ENCODE data around the gene BUB1. TPM values are rescaled to one million over a fixed set of nuclear protein-coding genes. Genes with fewer than 3 reads are reported as not detected.

The BUB1 gene
- total RNA-seq, 2 donors from 2014 or later = 76.9 to 80.8 TPM

GRCh38 chr2:110662560-110662959, 15.3 kb downstream of the BUB1 start:
- H3K27me3 Mint-ChIP-seq (ENCODE audit: low read depth) = no peaks in the 10 kb centered on the region
- ATAC-seq (replicated peaks in 1 of 2) (no peak), DNase-seq (no peak)
- H3K4me3 Mint-ChIP-seq = no peak overlapping the region
- H3K27ac Mint-ChIP-seq = no peak overlapping the region
- H3K36me3 Mint-ChIP-seq (ENCODE audit: insufficient read depth in 2 of 2) = peaks cover 3 to 42% of the 10 kb centered on the region in 2 donors
- peaks cover 6% of the 10 kb centered on the region for H3K4me1 Mint-ChIP-seq (ENCODE audit: low read depth)
- no peaks in the 10 kb centered on the region for H3K9me3 Mint-ChIP-seq

- peaks cover 6% of the 10 kb centered on the region for H3K4me1 Mint-ChIP-seq (ENCODE audit: low read depth)
- DNase-seq (no peak), ATAC-seq (replicated peaks in 1 of 2) (no peak)
- H3K27me3 Mint-ChIP-seq (ENCODE audit: low read depth) = no peaks in the 10 kb centered on the region
- H3K36me3 Mint-ChIP-seq (ENCODE audit: insufficient read depth in 2 of 2) = peaks cover 3 to 48% of the 10 kb centered on the region in 2 donors
- H3K9me3 Mint-ChIP-seq = no peaks in the 10 kb centered on the region
- H3K27ac Mint-ChIP-seq = no peak overlapping the region
- no peak overlapping the region for H3K4me3 Mint-ChIP-seq
These were observed 17.3 kb downstream of the BUB1 start for GRCh38 chr2:110660558-110660957.

GRCh38 chr2:110659248-110659647, 18.6 kb downstream of the BUB1 start:
- ATAC-seq (replicated peaks in 1 of 2) (no peak), DNase-seq (no peak)
- Mint-ChIP-seq H3K36me3 (ENCODE audit: insufficient read depth in 2 of 2) (peaks cover 1 to 48% of the 10 kb centered on the region in 2 donors), H3K9me3 (no peaks in the 10 kb centered on the region), H3K4me1 (ENCODE audit: low read depth) (peaks cover 6% of the 10 kb centered on the region), H3K27ac (no peak overlapping the region), H3K27me3 (ENCODE audit: low read depth) (no peaks in the 10 kb centered on the region), H3K4me3 (no peak overlapping the region)

- H3K27me3 Mint-ChIP-seq (ENCODE audit: low read depth) = no peaks in the 10 kb centered on the region
- H3K27ac Mint-ChIP-seq = peak overlapping the region; percentile 10
- no peak for DNase-seq
- peaks cover 3 to 58% of the 10 kb centered on the region in 2 donors for H3K36me3 Mint-ChIP-seq (ENCODE audit: insufficient read depth in 2 of 2)
- ATAC-seq (replicated peaks in 1 of 2) = peak in 1 of 2 donors; percentile 72
- no peak overlapping the region for H3K4me3 Mint-ChIP-seq
- no peaks in the 10 kb centered on the region for H3K9me3 Mint-ChIP-seq
- peaks cover 6% of the 10 kb centered on the region for H3K4me1 Mint-ChIP-seq (ENCODE audit: low read depth)
These were observed 20.0 kb downstream of the BUB1 start for GRCh38 chr2:110657724-110658305.

GRCh38 chr2:110655701-110656100, 22.2 kb downstream of the BUB1 start:
- no peak for ATAC-seq (replicated peaks in 1 of 2)
- H3K4me1 Mint-ChIP-seq (ENCODE audit: low read depth) = peaks cover 6% of the 10 kb centered on the region
- H3K9me3 Mint-ChIP-seq = no peaks in the 10 kb centered on the region
- peaks cover 5 to 54% of the 10 kb centered on the region in 2 donors for H3K36me3 Mint-ChIP-seq (ENCODE audit: insufficient read depth in 2 of 2)
- no peaks in the 10 kb centered on the region for H3K27me3 Mint-ChIP-seq (ENCODE audit: low read depth)
- no peak overlapping the region for H3K4me3 Mint-ChIP-seq
- no peak for DNase-seq
- H3K27ac Mint-ChIP-seq = no peak overlapping the region

- no peak for ATAC-seq (replicated peaks in 1 of 2)
- H3K36me3 Mint-ChIP-seq (ENCODE audit: insufficient read depth in 2 of 2) = peaks cover 9 to 50% of the 10 kb centered on the region in 2 donors
These were observed 24.0 kb downstream of the BUB1 start for GRCh38 chr2:110653861-110654260.

GRCh38 chr2:110650346-110650745, 27.5 kb downstream of the BUB1 start:
- no peak for DNase-seq
- Mint-ChIP-seq H3K36me3 (ENCODE audit: insufficient read depth in 2 of 2) (peaks cover 11 to 38% of the 10 kb centered on the region in 2 donors), H3K27me3 (ENCODE audit: low read depth) (no peaks in the 10 kb centered on the region), H3K4me1 (ENCODE audit: low read depth) (no peaks in the 10 kb centered on the region), H3K9me3 (no peaks in the 10 kb centered on the region), H3K27ac (no peak overlapping the region), H3K4me3 (no peak overlapping the region)
- ATAC-seq (replicated peaks in 1 of 2) = no peak

More at GRCh38 chr2:110653861-110654260, 24.0 kb downstream of the BUB1 start:
- no peak overlapping the region for H3K4me3 Mint-ChIP-seq
- peaks cover 6% of the 10 kb centered on the region for H3K4me1 Mint-ChIP-seq (ENCODE audit: low read depth)
- H3K27ac Mint-ChIP-seq = no peak overlapping the region
- no peaks in the 10 kb centered on the region for H3K27me3 Mint-ChIP-seq (ENCODE audit: low read depth)
- H3K9me3 Mint-ChIP-seq = no peaks in the 10 kb centered on the region
- DNase-seq = no peak

- peaks cover 12 to 33% of the 10 kb centered on the region in 2 donors for H3K36me3 Mint-ChIP-seq (ENCODE audit: insufficient read depth in 2 of 2)
- H3K27ac Mint-ChIP-seq = no peak overlapping the region
- no peak for ATAC-seq (replicated peaks in 1 of 2)
- no peaks in the 10 kb centered on the region for H3K27me3 Mint-ChIP-seq (ENCODE audit: low read depth)
- no peak for DNase-seq
- no peak overlapping the region for H3K4me3 Mint-ChIP-seq
- H3K9me3 Mint-ChIP-seq = no peaks in the 10 kb centered on the region
- no peaks in the 10 kb centered on the region for H3K4me1 Mint-ChIP-seq (ENCODE audit: low read depth)
These were observed 30.1 kb downstream of the BUB1 start for GRCh38 chr2:110647777-110648176.

GRCh38 chr2:110645616-110646015, 32.2 kb downstream of the BUB1 start:
- Mint-ChIP-seq H3K4me1 (ENCODE audit: low read depth) (no peaks in the 10 kb centered on the region), H3K9me3 (no peaks in the 10 kb centered on the region), H3K27me3 (ENCODE audit: low read depth) (no peaks in the 10 kb centered on the region), H3K4me3 (no peak overlapping the region), H3K36me3 (ENCODE audit: insufficient read depth in 2 of 2) (peaks cover 17 to 46% of the 10 kb centered on the region in 2 donors), H3K27ac (no peak overlapping the region)
- no peak for ATAC-seq (replicated peaks in 1 of 2)
- DNase-seq = no peak

- ATAC-seq (replicated peaks in 1 of 2) (no peak), DNase-seq (no peak)
- peaks cover 14 to 43% of the 10 kb centered on the region in 2 donors for H3K36me3 Mint-ChIP-seq (ENCODE audit: insufficient read depth in 2 of 2)
- no peaks in the 10 kb centered on the region for H3K9me3 Mint-ChIP-seq
- no peak overlapping the region for H3K27ac Mint-ChIP-seq
- no peaks in the 10 kb centered on the region for H3K4me1 Mint-ChIP-seq (ENCODE audit: low read depth)
- no peaks in the 10 kb centered on the region for H3K27me3 Mint-ChIP-seq (ENCODE audit: low read depth)
- H3K4me3 Mint-ChIP-seq = no peak overlapping the region
These were observed 33.5 kb downstream of the BUB1 start for GRCh38 chr2:110644357-110644756.

- H3K36me3 Mint-ChIP-seq (ENCODE audit: insufficient read depth in 2 of 2) = peaks cover 12 to 41% of the 10 kb centered on the region in 2 donors
- H3K27ac Mint-ChIP-seq = no peak overlapping the region
- no peak for DNase-seq
- ATAC-seq (replicated peaks in 1 of 2) = no peak
- no peaks in the 10 kb centered on the region for H3K27me3 Mint-ChIP-seq (ENCODE audit: low read depth)
- H3K4me3 Mint-ChIP-seq = no peak overlapping the region
- H3K4me1 Mint-ChIP-seq (ENCODE audit: low read depth) = no peaks in the 10 kb centered on the region
- no peaks in the 10 kb centered on the region for H3K9me3 Mint-ChIP-seq
These were observed 35.5 kb downstream of the BUB1 start for GRCh38 chr2:110642360-110642759.

- H3K27ac Mint-ChIP-seq = no peak overlapping the region
- H3K4me1 Mint-ChIP-seq (ENCODE audit: low read depth) = no peaks in the 10 kb centered on the region
- no peak overlapping the region for H3K4me3 Mint-ChIP-seq
- peaks cover 12 to 36% of the 10 kb centered on the region in 2 donors for H3K36me3 Mint-ChIP-seq (ENCODE audit: insufficient read depth in 2 of 2)
- no peak for ATAC-seq (replicated peaks in 1 of 2)
- DNase-seq = no peak
- no peaks in the 10 kb centered on the region for H3K9me3 Mint-ChIP-seq
- H3K27me3 Mint-ChIP-seq (ENCODE audit: low read depth) = no peaks in the 10 kb centered on the region
These were observed 37.9 kb downstream of the BUB1 start for GRCh38 chr2:110639972-110640371.

- H3K4me1 Mint-ChIP-seq (ENCODE audit: low read depth) = no peaks in the 10 kb centered on the region
- no peaks in the 10 kb centered on the region for H3K9me3 Mint-ChIP-seq
- no peak overlapping the region for H3K27ac Mint-ChIP-seq
- H3K4me3 Mint-ChIP-seq = no peak overlapping the region
- H3K36me3 Mint-ChIP-seq (ENCODE audit: insufficient read depth in 2 of 2) = peaks cover 10 to 36% of the 10 kb centered on the region in 2 donors
- H3K27me3 Mint-ChIP-seq (ENCODE audit: low read depth) = no peaks in the 10 kb centered on the region
- DNase-seq = no peak
- ATAC-seq (replicated peaks in 1 of 2) = no peak
These were observed 38.7 kb downstream of the BUB1 start for GRCh38 chr2:110638952-110639695.
